Endothelial cell of umbilical vein (primary cell): ENCODE measurements around the gene RNF222.

Experiments used
- EZH2 ChIP-seq: IDR thresholded peaks from 2 replicates; pipeline ENCODE4 v1.6.1; 2012; ENCODE audit warnings: borderline replicate concordance, low read depth, mild to moderate bottlenecking, moderate library complexity, low read length, inconsistent platforms; ENCODE audit not compliant: severe bottlenecking
- JUN ChIP-seq: IDR thresholded peaks from 2 replicates; pipeline ENCODE4 v1.6.1; 2011; ENCODE audit warnings: borderline replicate concordance, low read depth; ENCODE audit not compliant: insufficient read length, insufficient read depth
- MYC ChIP-seq: IDR thresholded peaks from one replicate; pipeline ENCODE4 v1.6.1; 2011; ENCODE audit warnings: mild to moderate bottlenecking, low read depth, low read length
- TF ChIP-seq, protein P1 (sequence below), 2 donors: IDR thresholded peaks; 1 replicate in 1 of 2; 2 replicates in 1 of 2; pipeline ENCODE4 v1.5.1; 2011; ENCODE audit warnings: low read length in 2 of 2, mild to moderate bottlenecking in 2 of 2, moderate library complexity in 2 of 2, control low read depth in 1 of 2, inconsistent platforms in 1 of 2, low read depth in 1 of 2; ENCODE audit not compliant: insufficient read depth in 1 of 2; ENCODE audit errors: extremely low read depth in 1 of 2

DNA sequence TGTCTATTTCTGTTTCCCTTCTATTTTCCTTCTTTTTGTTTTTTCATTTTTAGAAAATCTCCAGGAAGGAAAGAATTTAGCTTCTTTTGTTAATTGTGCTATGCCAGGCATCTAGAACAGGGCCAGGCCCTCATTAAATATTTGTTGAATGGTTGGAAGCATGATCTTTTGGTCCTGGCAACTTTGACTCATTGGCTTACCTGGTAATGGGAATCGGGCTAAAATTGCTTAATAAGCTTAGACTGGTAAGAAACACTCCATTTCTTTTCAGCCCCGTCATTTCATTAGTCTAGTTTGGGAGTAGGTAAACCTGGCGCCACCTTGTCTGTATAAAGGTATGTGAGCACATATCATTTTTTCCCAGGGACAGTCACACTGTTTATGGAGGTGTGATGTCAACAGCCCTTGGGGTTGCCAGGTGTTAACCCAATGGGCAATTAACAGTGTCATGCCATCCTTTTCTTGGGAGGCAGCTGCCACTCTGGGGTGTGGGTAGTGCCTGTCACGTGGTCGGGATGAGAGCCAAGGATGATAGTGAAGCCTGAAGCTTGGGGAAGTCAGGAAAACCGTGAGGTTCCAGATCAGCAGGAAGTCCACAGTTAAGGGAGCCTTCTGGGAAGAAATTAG, 28.6 kb upstream of the RNF222 start:
- TF ChIP-seq EZH2 (no peak), MYC (no peak), JUN (no peak)
- TF ChIP-seq, protein P1, sequence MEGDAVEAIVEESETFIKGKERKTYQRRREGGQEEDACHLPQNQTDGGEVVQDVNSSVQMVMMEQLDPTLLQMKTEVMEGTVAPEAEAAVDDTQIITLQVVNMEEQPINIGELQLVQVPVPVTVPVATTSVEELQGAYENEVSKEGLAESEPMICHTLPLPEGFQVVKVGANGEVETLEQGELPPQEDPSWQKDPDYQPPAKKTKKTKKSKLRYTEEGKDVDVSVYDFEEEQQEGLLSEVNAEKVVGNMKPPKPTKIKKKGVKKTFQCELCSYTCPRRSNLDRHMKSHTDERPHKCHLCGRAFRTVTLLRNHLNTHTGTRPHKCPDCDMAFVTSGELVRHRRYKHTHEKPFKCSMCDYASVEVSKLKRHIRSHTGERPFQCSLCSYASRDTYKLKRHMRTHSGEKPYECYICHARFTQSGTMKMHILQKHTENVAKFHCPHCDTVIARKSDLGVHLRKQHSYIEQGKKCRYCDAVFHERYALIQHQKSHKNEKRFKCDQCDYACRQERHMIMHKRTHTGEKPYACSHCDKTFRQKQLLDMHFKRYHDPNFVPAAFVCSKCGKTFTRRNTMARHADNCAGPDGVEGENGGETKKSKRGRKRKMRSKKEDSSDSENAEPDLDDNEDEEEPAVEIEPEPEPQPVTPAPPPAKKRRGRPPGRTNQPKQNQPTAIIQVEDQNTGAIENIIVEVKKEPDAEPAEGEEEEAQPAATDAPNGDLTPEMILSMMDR (IDR thresholded peaks at IDR 0.05; ENCODE audit: extremely low read depth in 1 of 2, insufficient read depth in 1 of 2, low read depth in 1 of 2, low read length in 2 of 2), result no peak
